SU-DHL-6 (cell line): ENCODE measurements around the gene DARS2.

Experiments
- H2AFZ ChIP-seq: fragments of 200-600 bp; sonication (generic); 2 replicates; pipeline ENCODE4 v1.6.1; 2014; ENCODE audit warnings: low read depth, mild to moderate bottlenecking, moderate library complexity, mixed read lengths, antibody characterized with exemption, low read length; ENCODE audit not compliant: severe bottlenecking
- H3F3A ChIP-seq: fragments of 200-600 bp; shearing (Covaris generic); 2 replicates; pipeline ENCODE4 v1.6.0; 2016; ENCODE audit warnings: antibody characterized with exemption, mild to moderate bottlenecking; ENCODE audit not compliant: insufficient read depth
- H3K27ac ChIP-seq: fragments of 200-600 bp; sonication (generic); 2 replicates; pipeline ENCODE4 v1.5.1; 2016; ENCODE audit warnings: low read depth, mild to moderate bottlenecking, low read length, moderate library complexity, mixed read lengths
- H3K27me3 ChIP-seq: fragments of 200-600 bp; sonication (generic), shearing (Covaris generic); 2 replicates; pipeline ENCODE4 v1.6.0; 2014; ENCODE audit warnings: mild to moderate bottlenecking, low read length
- H3K36me3 ChIP-seq: fragments of 200-600 bp; sonication (generic); 2 replicates; pipeline ENCODE4 v1.6.1; 2014; ENCODE audit warnings: mild to moderate bottlenecking, low read length, mixed read lengths
- H3K4me2 ChIP-seq: fragments of 300-600, 200-600 bp; shearing (Covaris generic), sonication (generic); 2 replicates; pipeline ENCODE4 v1.6.0; 2014; ENCODE audit warnings: low read length, low read depth, mild to moderate bottlenecking; ENCODE audit not compliant: poor library complexity, severe bottlenecking
- H3K4me3 ChIP-seq: fragments of 200-600 bp; sonication (generic); 2 replicates; pipeline ENCODE4 v1.5.1; 2014; ENCODE audit warnings: antibody characterized with exemption, low read length, mild to moderate bottlenecking, mixed read lengths; ENCODE audit not compliant: insufficient read depth, poor library complexity, severe bottlenecking
- H3K79me2 ChIP-seq: fragments of 200-600 bp; sonication (generic); 2 replicates; pipeline ENCODE4 v1.6.1; 2014; ENCODE audit warnings: mild to moderate bottlenecking, low read length, moderate library complexity; ENCODE audit not compliant: insufficient read depth
- H3K9ac ChIP-seq: fragments of 200-600 bp; sonication (generic); 2 replicates; pipeline ENCODE4 v1.7.0; 2014; ENCODE audit warnings: mild to moderate bottlenecking, low read length
- H3K9me2 ChIP-seq: fragments of 200-600 bp; sonication (generic); replicated peaks from 2 replicates; pipeline ENCODE4 v1.6.1; 2014; ENCODE audit warnings: low read length; ENCODE audit not compliant: insufficient read depth
- H3K9me3 ChIP-seq: fragments of 200-600 bp; sonication (generic); 2 replicates; pipeline ENCODE4 v1.6.1; 2014; ENCODE audit warnings: low read length, mixed read lengths; ENCODE audit not compliant: insufficient read depth
- H4K20me1 ChIP-seq: fragments of 200-600 bp; sonication (generic); 2 replicates; pipeline ENCODE4 v1.6.1; 2014; ENCODE audit warnings: low read depth, mild to moderate bottlenecking, antibody characterized with exemption, low read length, moderate library complexity, mixed read lengths
- EZH2phosphoT487 ChIP-seq: fragments of 200-600 bp; sonication (generic), shearing (Covaris generic); conservative IDR thresholded peaks from 2 replicates; pipeline ENCODE4 v1.6.1; 2018; ENCODE audit warnings: mild to moderate bottlenecking, antibody characterized with exemption, low read length, moderate library complexity, mixed read lengths
- TF ChIP-seq, protein P1 (sequence below): fragments of 200-600 bp; sonication (generic); IDR thresholded peaks from one replicate; pipeline ENCODE4 v1.5.1; 2017; ENCODE audit warnings: antibody characterized with exemption, mild to moderate bottlenecking, low read length, moderate library complexity; ENCODE audit not compliant: insufficient read depth, poor library complexity, severe bottlenecking

The DARS2 gene

DNA sequence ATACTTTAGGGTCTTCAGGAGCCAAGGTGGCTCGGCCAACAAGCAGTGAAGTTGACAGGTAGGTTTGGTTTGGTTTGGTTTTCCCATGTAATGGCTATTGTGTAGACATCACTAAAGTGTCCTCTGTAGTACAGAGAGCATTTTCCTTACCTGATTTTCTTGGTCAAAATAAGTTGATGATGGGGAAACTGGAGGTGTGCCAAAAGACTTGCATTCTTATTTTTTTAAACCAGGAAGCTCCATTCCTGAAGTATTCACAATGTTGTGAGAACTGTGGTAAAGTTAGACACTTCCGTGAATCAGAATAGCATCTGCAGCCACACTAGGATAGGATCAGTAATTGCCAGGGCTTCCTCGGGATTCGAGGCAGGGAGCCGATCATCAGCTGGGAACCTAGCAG is 46.6 kb downstream of the DARS2 start:
- peaks cover 16% of the 10 kb centered on the region for H3K36me3 ChIP-seq
- peaks cover 5% of the 10 kb centered on the region; the same call in 1 of the 2 replicates for H4K20me1 ChIP-seq
- TF ChIP-seq, protein P1, sequence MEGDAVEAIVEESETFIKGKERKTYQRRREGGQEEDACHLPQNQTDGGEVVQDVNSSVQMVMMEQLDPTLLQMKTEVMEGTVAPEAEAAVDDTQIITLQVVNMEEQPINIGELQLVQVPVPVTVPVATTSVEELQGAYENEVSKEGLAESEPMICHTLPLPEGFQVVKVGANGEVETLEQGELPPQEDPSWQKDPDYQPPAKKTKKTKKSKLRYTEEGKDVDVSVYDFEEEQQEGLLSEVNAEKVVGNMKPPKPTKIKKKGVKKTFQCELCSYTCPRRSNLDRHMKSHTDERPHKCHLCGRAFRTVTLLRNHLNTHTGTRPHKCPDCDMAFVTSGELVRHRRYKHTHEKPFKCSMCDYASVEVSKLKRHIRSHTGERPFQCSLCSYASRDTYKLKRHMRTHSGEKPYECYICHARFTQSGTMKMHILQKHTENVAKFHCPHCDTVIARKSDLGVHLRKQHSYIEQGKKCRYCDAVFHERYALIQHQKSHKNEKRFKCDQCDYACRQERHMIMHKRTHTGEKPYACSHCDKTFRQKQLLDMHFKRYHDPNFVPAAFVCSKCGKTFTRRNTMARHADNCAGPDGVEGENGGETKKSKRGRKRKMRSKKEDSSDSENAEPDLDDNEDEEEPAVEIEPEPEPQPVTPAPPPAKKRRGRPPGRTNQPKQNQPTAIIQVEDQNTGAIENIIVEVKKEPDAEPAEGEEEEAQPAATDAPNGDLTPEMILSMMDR, result no peak
- TF ChIP-seq EZH2phosphoT487, result no peak
- no peak overlapping the region for H3K27ac ChIP-seq
- H3K9me3 ChIP-seq, result no peaks in the 10 kb centered on the region
- H3K9me2 ChIP-seq, result no peaks in the 10 kb centered on the region
- H3F3A ChIP-seq, result peaks cover 35% of the 10 kb centered on the region
- peak overlapping the region; percentile 39 for H3K4me2 ChIP-seq
- H3K27me3 ChIP-seq, result no peaks in the 10 kb centered on the region
- H3K9ac ChIP-seq, result no peak overlapping the region; the same call in 1 of the 2 replicates
- peaks cover 23% of the 10 kb centered on the region for H3K79me2 ChIP-seq
- H2AFZ ChIP-seq, result no peak overlapping the region
- no peak overlapping the region for H3K4me3 ChIP-seq

- no peak overlapping the region for H3K27ac ChIP-seq
- peak overlapping the region; percentile 39 for H3K4me2 ChIP-seq
- no peak overlapping the region; the same call in 1 of the 2 replicates for H3K9ac ChIP-seq
- no peak overlapping the region for H2AFZ ChIP-seq
- peaks cover 19% of the 10 kb centered on the region for H3K79me2 ChIP-seq
- H4K20me1 ChIP-seq, result peaks cover 1% of the 10 kb centered on the region; the same call in 1 of the 2 replicates
- peaks cover 31% of the 10 kb centered on the region for H3F3A ChIP-seq
- no peaks in the 10 kb centered on the region for H3K27me3 ChIP-seq
- no peak overlapping the region for H3K4me3 ChIP-seq
- peaks cover 12% of the 10 kb centered on the region for H3K36me3 ChIP-seq
- no peaks in the 10 kb centered on the region for H3K9me2 ChIP-seq
- TF ChIP-seq, protein P1, result no peak
- TF ChIP-seq EZH2phosphoT487, result no peak
- no peaks in the 10 kb centered on the region for H3K9me3 ChIP-seq
These were observed 47.0 kb downstream of the DARS2 start for GRCh38 chr1:173871500-173871899.

DNA sequence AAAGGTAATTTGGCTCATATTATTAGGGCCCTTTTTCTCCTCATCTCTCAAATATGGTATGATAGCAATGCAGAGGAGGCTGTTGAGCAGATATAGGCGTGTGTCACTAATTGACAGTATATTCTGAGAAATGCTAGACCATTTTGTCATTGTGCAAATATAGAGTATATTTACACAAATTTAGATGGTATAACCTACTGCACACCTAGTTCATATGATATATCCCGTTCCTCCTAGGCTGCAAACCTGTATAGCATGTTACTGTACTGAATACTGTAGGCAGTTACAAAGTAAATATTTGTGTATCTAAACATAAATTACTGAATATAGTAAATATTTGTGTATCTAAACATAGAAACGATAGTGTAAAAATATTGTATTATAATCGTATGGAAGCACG is 52.3 kb downstream of the DARS2 start:
- Histone ChIP-seq H4K20me1 (no peaks in the 10 kb centered on the region), H3K9ac (no peak overlapping the region), H3K27ac (no peak overlapping the region), H3K79me2 (peaks cover 6% of the 10 kb centered on the region; the same call in 1 of the 2 replicates), H3K4me3 (no peak overlapping the region), H3K27me3 (no peaks in the 10 kb centered on the region), H2AFZ (no peak overlapping the region), H3F3A (no peaks in the 10 kb centered on the region), H3K36me3 (no peaks in the 10 kb centered on the region), H3K9me3 (no peaks in the 10 kb centered on the region), H3K9me2 (no peaks in the 10 kb centered on the region), H3K4me2 (no peak overlapping the region)
- TF ChIP-seq, protein P1, result no peak
